Ovary (tissue), 9 donors: ENCODE results near the gene ITPK1. TPM values are rescaled to one million over a fixed set of nuclear protein-coding genes. Genes with fewer than 3 reads are reported as not detected.

Source experiments
- DNase-seq, 5 donors: peaks; one replicate each; pipeline ENCODE4 v3.0.0-alpha.2; 2019 to 2020
- H3K27ac ChIP-seq, 2 donors: fragments of 200-600 bp; one replicate each; pipeline versions ENCODE4 v1.5.1 to v1.8.0; 2019 to 2022
- H3K27me3 ChIP-seq: fragments of 200-600 bp; one replicate; pipeline ENCODE4 v1.8.0; 2022
- H3K36me3 ChIP-seq: fragments of 200-600 bp; sonication (generic); one replicate; pipeline ENCODE4 v1.5.1; 2019
- H3K4me1 ChIP-seq: one replicate; pipeline ENCODE4 v1.8.1; 2013; ENCODE audit warnings: mild to moderate bottlenecking, moderate library complexity; ENCODE audit not compliant: insufficient read depth
- H3K4me3 ChIP-seq: fragments of 200-600 bp; sonication (generic); one replicate; pipeline ENCODE4 v1.5.1; 2017
- H3K9me3 ChIP-seq, 2 donors: fragments of 200-600 bp in 1 of 2; sonication (generic) in 1 of 2; one replicate each; pipeline versions ENCODE4 v1.5.1 to v1.8.1; 2013 to 2019; ENCODE audit warnings: mild to moderate bottlenecking in 1 of 2, moderate library complexity in 1 of 2
- CTCF ChIP-seq, 3 donors: fragments of 450-650 bp in 2 of 3; fragments of 200-600 bp in 1 of 3; IDR thresholded peaks; one replicate each; pipeline versions ENCODE4 v1.5.1 to v1.8.0; 2016 to 2022; ENCODE audit warnings: antibody characterized with exemption in 3 of 3, mild to moderate bottlenecking in 1 of 3
- EP300 ChIP-seq: sonication (generic); formaldehyde crosslinking; IDR thresholded peaks from one replicate; pipeline ENCODE4 v1.6.1; 2017; ENCODE audit warnings: antibody characterized with exemption
- POLR2A ChIP-seq: fragments of 450-650 bp; IDR thresholded peaks from one replicate; pipeline ENCODE4 v1.6.1; 2017; ENCODE audit warnings: antibody characterized with exemption, mild to moderate bottlenecking, moderate library complexity
- WGBS, 3 donors: extraction: QIAGEN DNeasy Blood & Tissue Kit in 1 of 3; methylation state at CpG; one replicate each; pipeline versions ENCODE4 v1.1.5 to v1.1.7; 2013 to 2017; 5-methylcytosine and 5-hydroxymethylcytosine counted together
- intact Hi-C, 4 donors: fragments of 100-400 bp; cut with DNase I; formaldehyde crosslinking; loops; one replicate each; pipeline versions ENCODE4 v1.11.0 to v1.15.1; 2022 to 2023
- polyA plus RNA-seq, 2 donors: library from polyadenylated mRNA; stranded (reverse); fragments of 200-250 nt in 1 of 2; fragments of 350-450 nt in 1 of 2; fragmentation: Illumina TruSeq in 1 of 2; extraction: RNeasy Lipid Tissue Mini Kit (QIAGEN cat#74804) in 1 of 2; gene quantifications; one replicate each; pipeline ENCODE4 v1.2.3, GENCODE V29; 2013 to 2014
- total RNA-seq, 7 donors: library from RNA; depleted of rRNA in 2 of 7; stranded (reverse); fragments of >200 nt in 2 of 7; fragmentation: NEBNext Ultra II Directional in 3 of 7; extraction: Animal tissue kit (Norgen Biotek cat#: 25700) in 3 of 7; gene quantifications; one replicate each; pipeline versions ENCODE4 v1.1.0 to v1.2.4, GENCODE V29; 2016 to 2023
- donor health status: DM: no; HTN: no; CAD: no; lungs with moderate emphysema.
- donor health status: DM: no; HTN: no; CAD: no.
- donor health status: Bipolar disorder and iron deficiency.
- donor health status: DM: yes; HTN: yes; CAD: no.
- donor health status: DM: no; HTN: no; CAD: no.
- donor health status: DM: yes; HTN: yes; CAD: no.

Gene ITPK1
- total and polyA plus RNA-seq, 9 donors = 23.6 to 57.8 (median 49.3) TPM

DNA sequence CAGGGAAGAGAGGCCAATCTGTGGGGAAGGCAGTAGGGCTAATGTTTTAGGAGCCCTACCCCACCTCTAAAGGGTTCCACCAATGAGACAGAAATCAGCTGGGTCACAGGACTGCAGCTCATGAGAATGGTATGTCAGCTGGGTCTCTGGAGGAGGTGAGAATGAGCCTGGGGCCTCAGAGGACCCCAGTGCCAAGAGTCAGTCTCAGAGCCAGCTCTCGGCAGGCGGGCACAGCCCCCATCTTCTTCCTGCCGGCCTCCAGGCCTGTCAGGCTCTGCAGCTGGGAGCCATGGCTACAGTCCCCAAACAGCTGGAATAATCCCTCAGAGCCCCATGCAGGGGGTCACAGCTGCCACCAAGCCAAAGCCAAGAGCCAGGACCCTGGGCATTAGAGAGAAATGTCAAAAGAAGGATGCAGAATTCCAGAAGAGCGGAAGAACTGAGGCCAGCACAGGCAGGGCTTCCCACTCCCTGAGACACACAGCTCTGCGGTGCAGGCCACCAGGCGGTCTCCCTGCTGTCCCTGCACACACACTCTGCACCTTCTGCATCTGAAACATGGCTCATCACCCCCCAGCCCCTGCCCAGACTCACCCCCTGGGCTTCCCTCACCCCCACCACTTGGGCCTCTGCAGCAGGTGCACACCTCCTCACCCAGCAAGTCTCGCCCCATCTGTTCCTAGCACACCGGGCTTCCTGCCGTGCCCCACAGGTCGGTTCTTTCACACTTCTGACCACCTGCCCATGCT is 26.0 kb downstream of the ITPK1 start:
- DNase-seq = no peak
- no peaks in the 10 kb centered on the region for H3K36me3 ChIP-seq
- no peak overlapping the region for H3K4me3 ChIP-seq
- H3K9me3 ChIP-seq = no peaks in the 10 kb centered on the region
- H3K27ac ChIP-seq = no peak overlapping the region
- H3K4me1 ChIP-seq = peaks cover 9% of the 10 kb centered on the region
- intact Hi-C loops = no loop called here
- no peak for TF ChIP-seq POLR2A
- TF ChIP-seq CTCF (IDR thresholded peaks at IDR 0.05) = no peak
- TF ChIP-seq EP300 = no peak
- no peaks in the 10 kb centered on the region for H3K27me3 ChIP-seq
- 84 to 89% (median 86%) methylated on average over 10 of the region's 10 CpGs for WGBS, 3 donors

DNA sequence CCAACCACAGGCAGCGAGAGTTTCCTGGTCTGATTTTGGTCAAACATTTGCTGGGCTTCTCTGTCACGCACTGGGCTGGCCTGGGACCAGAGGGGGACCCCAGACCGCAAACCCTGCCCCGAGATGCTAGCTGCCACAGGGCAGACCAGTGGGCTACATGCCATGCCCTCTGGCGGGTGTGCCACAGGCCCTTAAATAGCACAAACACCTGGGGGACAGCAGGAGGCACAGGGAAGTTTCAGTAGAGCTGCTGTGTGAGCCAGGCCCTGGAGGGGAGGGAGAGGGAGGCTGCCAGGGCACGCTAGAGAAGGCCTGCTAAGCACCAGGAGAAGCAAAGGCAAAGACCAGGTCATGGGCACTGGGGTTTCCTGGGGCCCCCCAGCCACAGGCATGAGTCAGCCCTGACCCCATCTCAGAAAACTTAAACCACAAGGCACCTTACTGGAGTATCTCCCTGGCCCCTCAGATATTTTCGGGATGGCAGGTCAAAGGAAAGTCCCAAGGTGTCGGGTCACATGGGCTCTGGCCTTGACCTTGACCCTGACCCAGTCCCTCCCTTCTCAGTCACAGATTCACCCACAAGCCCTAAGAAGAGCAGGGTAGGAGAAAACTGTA is 29.2 kb downstream of the ITPK1 start:
- Histone ChIP-seq H3K27me3 (no peaks in the 10 kb centered on the region), H3K27ac (no peak overlapping the region), H3K4me3 (no peak overlapping the region), H3K9me3 (no peaks in the 10 kb centered on the region), H3K4me1 (peaks cover 4% of the 10 kb centered on the region), H3K36me3 (no peaks in the 10 kb centered on the region)
- intact Hi-C loops = no loop called here
- WGBS, 3 donors = 85 to 87% (median 85%) methylated on average over 8 of the region's 8 CpGs
- DNase-seq = no peak
- TF ChIP-seq CTCF (IDR thresholded peaks at IDR 0.05) (no peak), POLR2A (no peak), EP300 (no peak)

DNA sequence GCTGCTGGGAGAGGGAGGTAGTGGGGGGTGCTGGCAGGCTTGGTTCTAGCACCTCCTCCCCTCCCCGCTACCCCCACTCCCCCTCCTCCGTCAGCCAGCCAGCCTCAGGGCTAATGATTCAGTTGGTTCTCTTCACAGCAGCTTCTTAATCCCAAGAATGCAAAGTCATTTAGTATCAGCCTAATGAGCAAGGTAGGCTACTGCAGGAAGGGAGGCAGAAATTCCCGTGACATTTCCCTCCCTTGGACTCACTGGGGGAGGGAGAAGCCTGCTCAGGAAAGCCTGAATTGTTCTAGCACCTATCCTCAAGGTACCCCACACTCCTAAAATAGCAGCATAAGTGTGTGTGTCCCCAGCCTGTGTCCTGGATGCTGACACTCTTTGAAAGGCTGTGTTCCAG is 29.8 kb downstream of the ITPK1 start:
- Histone ChIP-seq H3K4me3 (no peak overlapping the region), H3K36me3 (no peaks in the 10 kb centered on the region), H3K27ac (no peak overlapping the region), H3K4me1 (peaks cover 3% of the 10 kb centered on the region), H3K9me3 (no peaks in the 10 kb centered on the region), H3K27me3 (no peaks in the 10 kb centered on the region)
- intact Hi-C loops = no loop called here
- no peak for DNase-seq
- no peak for TF ChIP-seq POLR2A
- no peak for TF ChIP-seq CTCF (IDR thresholded peaks at IDR 0.05)
- TF ChIP-seq EP300 = no peak
- 72 to 79% (median 75%) methylated on average over 3 of the region's 3 CpGs for WGBS, 3 donors

GRCh38 chr14:93084866-93085857 is 30.6 kb downstream of the ITPK1 start:
- H3K9me3 ChIP-seq = no peaks in the 10 kb centered on the region
- intact Hi-C loops = no loop called here
- no peak for DNase-seq
- no peak overlapping the region for H3K27ac ChIP-seq
- 78 to 81% (median 79%) methylated on average over 21 of the region's 21 CpGs for WGBS, 3 donors
- H3K27me3 ChIP-seq = no peaks in the 10 kb centered on the region
- H3K36me3 ChIP-seq = no peaks in the 10 kb centered on the region
- no peak overlapping the region for H3K4me3 ChIP-seq
- H3K4me1 ChIP-seq = no peaks in the 10 kb centered on the region
- TF ChIP-seq POLR2A (no peak), EP300 (no peak), CTCF (IDR thresholded peaks at IDR 0.05) (no peak)
